GM19239 (cell line): ENCODE results near the gene RPN2.
"Not testable (repeated sequence)": the region's sequence is repeated elsewhere in the genome, so short reads cannot be mapped to it uniquely, and the experiment has no call there.

ENCODE experiments used
- DNase-seq: peaks from one replicate; pipeline ENCODE4 v3.0.0; 2011; ENCODE audit warnings: low spot score; ENCODE audit not compliant: insufficient read length
- FAIRE-seq: peaks from 2 replicates; lab custom pipeline; 2011; peaks lifted over from hg19 to GRCh38; lab: Jason Lieb, UNC

The RPN2 gene

GRCh38 chr20:37178839-37179682, at the start of gene RPN2, which contains the start of gene MROH8:
Gene RPN2 (plus strand): TSS chr20:37179330. CDS start chr20:37179357, 27 bp downstream.
Gene MROH8 (minus strand): TSS chr20:37179548.
- peak; percentile 92 for FAIRE-seq

GRCh38 chr20:37131486-37131885, 47.6 kb upstream of the RPN2 start:
- DNase-seq (no peak), FAIRE-seq (no peak)

More at GRCh38 chr20:37178839-37179682, at the start of gene RPN2, which contains the start of gene MROH8:
- DNase-seq, result peak; percentile 75

GRCh38 chr20:37133952-37134351, 45.2 kb upstream of the RPN2 start:
- no peak for FAIRE-seq
- DNase-seq, result no peak

GRCh38 chr20:37137547-37137946, 41.6 kb upstream of the RPN2 start:
- FAIRE-seq, result no peak
- DNase-seq, result no peak

GRCh38 chr20:37142708-37143107, 36.4 kb upstream of the RPN2 start:
- DNase-seq (no peak), FAIRE-seq (no peak)

GRCh38 chr20:37144856-37145404, 34.2 kb upstream of the RPN2 start:
- FAIRE-seq, result no peak
- no peak for DNase-seq

GRCh38 chr20:37147250-37147649, 31.9 kb upstream of the RPN2 start:
- FAIRE-seq (no peak), DNase-seq (no peak)

GRCh38 chr20:37150864-37151263, 28.3 kb upstream of the RPN2 start:
- not testable (repeated sequence) for FAIRE-seq, DNase-seq

- FAIRE-seq, result no peak
- DNase-seq, result no peak
Measured at GRCh38 chr20:37151529-37151928, 27.6 kb upstream of the RPN2 start.

- FAIRE-seq (no peak), DNase-seq (no peak)
Measured at GRCh38 chr20:37152284-37152683, 26.8 kb upstream of the RPN2 start.

GRCh38 chr20:37154684-37155298, 24.3 kb upstream of the RPN2 start:
- FAIRE-seq (no peak), DNase-seq (no peak)

- FAIRE-seq (no peak), DNase-seq (no peak)
Measured at GRCh38 chr20:37155987-37156386, 23.1 kb upstream of the RPN2 start.

- FAIRE-seq (no peak), DNase-seq (no peak)
Measured at GRCh38 chr20:37158248-37158647, 20.9 kb upstream of the RPN2 start.

- DNase-seq (no peak), FAIRE-seq (no peak)
Measured at GRCh38 chr20:37160683-37161082, 18.4 kb upstream of the RPN2 start.

- FAIRE-seq, result no peak
- no peak for DNase-seq
Measured at GRCh38 chr20:37161830-37162549, 17.1 kb upstream of the RPN2 start.

- no peak for DNase-seq
- FAIRE-seq, result no peak
Measured at GRCh38 chr20:37162646-37163045, 16.5 kb upstream of the RPN2 start.

GRCh38 chr20:37163832-37164554, 15.1 kb upstream of the RPN2 start:
- DNase-seq, result no peak
- no peak for FAIRE-seq

- DNase-seq (no peak), FAIRE-seq (no peak)
Measured at GRCh38 chr20:37165031-37165430, 14.1 kb upstream of the RPN2 start.

GRCh38 chr20:37166867-37167266, 12.3 kb upstream of the RPN2 start:
- no peak for DNase-seq
- no peak for FAIRE-seq

GRCh38 chr20:37172836-37173235, 6.3 kb upstream of the RPN2 start:
- no peak for FAIRE-seq
- DNase-seq, result no peak
